K562 (cell line): Measurements from ENCODE around the gene STC2. TPM values are rescaled to one million over a fixed set of nuclear protein-coding genes. Genes with fewer than 3 reads are reported as not detected.

Experiments
- MEIS2 ChIP-seq: fragments of 450-650 bp; IDR thresholded peaks from 2 replicates; pipeline ENCODE4 v1.6.1; 2014; ENCODE audit warnings: mild to moderate bottlenecking; ENCODE audit not compliant: partially characterized antibody
- PBX2 ChIP-seq, 2 experiments: IDR thresholded peaks in 1 of 2; conservative IDR thresholded peaks in 1 of 2; 2 replicates each; pipeline ENCODE4 v1.6.1; 2016; ENCODE audit warnings: low read depth in 2 of 2, mild to moderate bottlenecking in 1 of 2, missing compliant biosample characterization in 1 of 2, missing genetic modification characterization in 1 of 2, moderate library complexity in 1 of 2
- ZNF512 ChIP-seq: IDR thresholded peaks from 2 replicates; pipeline ENCODE4 v1.6.1; 2016; ENCODE audit warnings: missing genetic modification characterization, missing compliant biosample characterization
- polyA plus RNA-seq, 8 experiments: library from polyadenylated mRNA; depleted of rRNA in 4 of 8; stranded (reverse) in 5 of 8; unstranded in 3 of 8; fragments of >200 nt; fragmentation: Nextera tagmentation in 2 of 8; fragmentation: Illumina TruSeq in 1 of 8; extraction: Ambion mirVana in 2 of 8; extraction: Trizol in 1 of 8; gene quantifications; 2 replicates each; pipeline versions ENCODE4 v1.2.1 to v1.2.3, GENCODE V29; 2011 to 2014; ENCODE audit warnings: inconsistent platforms in 1 of 8, missing spikeins in 1 of 8
- total RNA-seq, 7 experiments: library from RNA; depleted of rRNA in 6 of 7; stranded (reverse); fragments of >200 nt in 6 of 7; fragmentation: Illumina TruSeq in 2 of 7; extraction: Trizol in 2 of 7; gene quantifications; 2 replicates each; pipeline versions ENCODE4 v1.2.1 to v1.2.3, GENCODE V29; 2011 to 2021; ENCODE audit warnings: low replicate concordance in 1 of 7
- TF ChIP-seq, protein P1 (sequence below), 2 experiments: fragments of 450-650 bp in 1 of 2; sonication (generic) in 1 of 2; formaldehyde crosslinking in 1 of 2; IDR thresholded peaks; 2 replicates each; pipeline versions ENCODE4 v1.7.1 to v1.9.0; 2016 to 2022; ENCODE audit warnings: inconsistent platforms in 1 of 2, mild to moderate bottlenecking in 1 of 2, missing genetic modification reagents in 1 of 2
- TF ChIP-seq, protein P2 (sequence below): sonication (generic); formaldehyde crosslinking; IDR thresholded peaks from 2 replicates; pipeline ENCODE4 v1.8.0; 2022; ENCODE audit warnings: mild to moderate bottlenecking, missing genetic modification reagents

STC2 gene
- total and polyA plus RNA-seq, 9 of the 15 experiments (the other 6 are each of a cell fraction or from before 2014, with no cell fraction given): 0.62 to 31.7 (median 7.4) TPM

GRCh38 chr5:173302546-173303155, 25.6 kb downstream of the STC2 start (continued):
- TF ChIP-seq, protein P1, sequence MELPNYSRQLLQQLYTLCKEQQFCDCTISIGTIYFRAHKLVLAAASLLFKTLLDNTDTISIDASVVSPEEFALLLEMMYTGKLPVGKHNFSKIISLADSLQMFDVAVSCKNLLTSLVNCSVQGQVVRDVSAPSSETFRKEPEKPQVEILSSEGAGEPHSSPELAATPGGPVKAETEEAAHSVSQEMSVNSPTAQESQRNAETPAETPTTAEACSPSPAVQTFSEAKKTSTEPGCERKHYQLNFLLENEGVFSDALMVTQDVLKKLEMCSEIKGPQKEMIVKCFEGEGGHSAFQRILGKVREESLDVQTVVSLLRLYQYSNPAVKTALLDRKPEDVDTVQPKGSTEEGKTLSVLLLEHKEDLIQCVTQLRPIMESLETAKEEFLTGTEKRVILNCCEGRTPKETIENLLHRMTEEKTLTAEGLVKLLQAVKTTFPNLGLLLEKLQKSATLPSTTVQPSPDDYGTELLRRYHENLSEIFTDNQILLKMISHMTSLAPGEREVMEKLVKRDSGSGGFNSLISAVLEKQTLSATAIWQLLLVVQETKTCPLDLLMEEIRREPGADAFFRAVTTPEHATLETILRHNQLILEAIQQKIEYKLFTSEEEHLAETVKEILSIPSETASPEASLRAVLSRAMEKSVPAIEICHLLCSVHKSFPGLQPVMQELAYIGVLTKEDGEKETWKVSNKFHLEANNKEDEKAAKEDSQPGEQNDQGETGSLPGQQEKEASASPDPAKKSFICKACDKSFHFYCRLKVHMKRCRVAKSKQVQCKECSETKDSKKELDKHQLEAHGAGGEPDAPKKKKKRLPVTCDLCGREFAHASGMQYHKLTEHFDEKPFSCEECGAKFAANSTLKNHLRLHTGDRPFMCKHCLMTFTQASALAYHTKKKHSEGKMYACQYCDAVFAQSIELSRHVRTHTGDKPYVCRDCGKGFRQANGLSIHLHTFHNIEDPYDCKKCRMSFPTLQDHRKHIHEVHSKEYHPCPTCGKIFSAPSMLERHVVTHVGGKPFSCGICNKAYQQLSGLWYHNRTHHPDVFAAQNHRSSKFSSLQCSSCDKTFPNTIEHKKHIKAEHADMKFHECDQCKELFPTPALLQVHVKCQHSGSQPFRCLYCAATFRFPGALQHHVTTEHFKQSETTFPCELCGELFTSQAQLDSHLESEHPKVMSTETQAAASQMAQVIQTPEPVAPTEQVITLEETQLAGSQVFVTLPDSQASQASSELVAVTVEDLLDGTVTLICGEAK (IDR thresholded peaks at IDR 0.05): no peak
- TF ChIP-seq, protein P1 (CRISPR knock-in tag; IDR thresholded peaks at IDR 0.05): no peak
- peak; percentile 95 for TF ChIP-seq MEIS2
- TF ChIP-seq, protein P2, sequence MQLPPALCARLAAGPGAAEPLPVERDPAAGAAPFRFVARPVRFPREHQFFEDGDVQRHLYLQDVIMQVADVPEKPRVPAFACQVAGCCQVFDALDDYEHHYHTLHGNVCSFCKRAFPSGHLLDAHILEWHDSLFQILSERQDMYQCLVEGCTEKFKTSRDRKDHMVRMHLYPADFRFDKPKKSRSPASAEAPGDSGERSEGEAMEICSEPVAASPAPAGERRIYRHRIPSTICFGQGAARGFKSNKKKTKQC: no peak
- TF ChIP-seq PBX2 (CRISPR knock-in tag; IDR thresholded peaks at IDR 0.05; ENCODE audit: low read depth): no peak
- peak; percentile 92 for TF ChIP-seq PBX2 (tag; conservative IDR thresholded peaks at IDR 0.05; ENCODE audit: low read depth)
- 0 out of 2 replicates have a peak, but pooled peaks have one; percentile 13 for TF ChIP-seq ZNF512
